SU-DHL-6 (cell line): ENCODE results near the gene MYH8.

Experiments used
- H2AFZ ChIP-seq: fragments of 200-600 bp; sonication (generic); 2 replicates; pipeline ENCODE4 v1.6.1; 2014; ENCODE audit warnings: low read depth, mild to moderate bottlenecking, moderate library complexity, mixed read lengths, antibody characterized with exemption, low read length; ENCODE audit not compliant: severe bottlenecking
- H3F3A ChIP-seq: fragments of 200-600 bp; shearing (Covaris generic); 2 replicates; pipeline ENCODE4 v1.6.0; 2016; ENCODE audit warnings: antibody characterized with exemption, mild to moderate bottlenecking; ENCODE audit not compliant: insufficient read depth
- H3K27ac ChIP-seq: fragments of 200-600 bp; sonication (generic); 2 replicates; pipeline ENCODE4 v1.5.1; 2016; ENCODE audit warnings: low read depth, mild to moderate bottlenecking, low read length, moderate library complexity, mixed read lengths
- H3K27me3 ChIP-seq: fragments of 200-600 bp; sonication (generic), shearing (Covaris generic); 2 replicates; pipeline ENCODE4 v1.6.0; 2014; ENCODE audit warnings: mild to moderate bottlenecking, low read length
- H3K36me3 ChIP-seq: fragments of 200-600 bp; sonication (generic); 2 replicates; pipeline ENCODE4 v1.6.1; 2014; ENCODE audit warnings: mild to moderate bottlenecking, low read length, mixed read lengths
- H3K4me2 ChIP-seq: fragments of 300-600, 200-600 bp; shearing (Covaris generic), sonication (generic); 2 replicates; pipeline ENCODE4 v1.6.0; 2014; ENCODE audit warnings: low read length, low read depth, mild to moderate bottlenecking; ENCODE audit not compliant: poor library complexity, severe bottlenecking
- H3K4me3 ChIP-seq: fragments of 200-600 bp; sonication (generic); 2 replicates; pipeline ENCODE4 v1.5.1; 2014; ENCODE audit warnings: antibody characterized with exemption, low read length, mild to moderate bottlenecking, mixed read lengths; ENCODE audit not compliant: insufficient read depth, poor library complexity, severe bottlenecking
- H3K79me2 ChIP-seq: fragments of 200-600 bp; sonication (generic); 2 replicates; pipeline ENCODE4 v1.6.1; 2014; ENCODE audit warnings: mild to moderate bottlenecking, low read length, moderate library complexity; ENCODE audit not compliant: insufficient read depth
- H3K9ac ChIP-seq: fragments of 200-600 bp; sonication (generic); 2 replicates; pipeline ENCODE4 v1.7.0; 2014; ENCODE audit warnings: mild to moderate bottlenecking, low read length
- H3K9me2 ChIP-seq: fragments of 200-600 bp; sonication (generic); replicated peaks from 2 replicates; pipeline ENCODE4 v1.6.1; 2014; ENCODE audit warnings: low read length; ENCODE audit not compliant: insufficient read depth
- H3K9me3 ChIP-seq: fragments of 200-600 bp; sonication (generic); 2 replicates; pipeline ENCODE4 v1.6.1; 2014; ENCODE audit warnings: low read length, mixed read lengths; ENCODE audit not compliant: insufficient read depth
- H4K20me1 ChIP-seq: fragments of 200-600 bp; sonication (generic); 2 replicates; pipeline ENCODE4 v1.6.1; 2014; ENCODE audit warnings: low read depth, mild to moderate bottlenecking, antibody characterized with exemption, low read length, moderate library complexity, mixed read lengths
- EZH2phosphoT487 ChIP-seq: fragments of 200-600 bp; sonication (generic), shearing (Covaris generic); conservative IDR thresholded peaks from 2 replicates; pipeline ENCODE4 v1.6.1; 2018; ENCODE audit warnings: mild to moderate bottlenecking, antibody characterized with exemption, low read length, moderate library complexity, mixed read lengths
- TF ChIP-seq, protein P1 (sequence below): fragments of 200-600 bp; sonication (generic); IDR thresholded peaks from one replicate; pipeline ENCODE4 v1.5.1; 2017; ENCODE audit warnings: antibody characterized with exemption, mild to moderate bottlenecking, low read length, moderate library complexity; ENCODE audit not compliant: insufficient read depth, poor library complexity, severe bottlenecking

The MYH8 gene

DNA sequence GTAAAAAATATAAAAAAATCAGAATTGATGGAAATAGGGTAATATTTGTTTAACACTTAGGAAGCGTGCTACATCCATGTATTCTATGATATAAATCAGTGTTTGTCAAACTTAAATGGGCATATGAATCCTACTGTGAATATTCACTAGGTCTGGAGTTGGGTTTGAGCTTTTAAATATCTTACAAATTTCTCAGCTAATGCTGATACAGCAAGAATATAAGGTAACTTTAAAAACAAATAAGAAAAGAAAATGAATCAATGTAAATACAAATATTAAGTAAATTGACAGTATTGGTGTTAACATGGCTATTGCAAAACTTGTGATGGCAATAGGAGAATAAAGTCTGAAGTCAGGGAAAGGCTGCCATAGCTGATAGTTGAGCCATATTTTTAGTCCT lies 52.5 kb downstream of the MYH8 start:
- Histone ChIP-seq H3K27ac (no peak overlapping the region), H3K79me2 (no peaks in the 10 kb centered on the region), H3K9me2 (no peaks in the 10 kb centered on the region), H3F3A (no peaks in the 10 kb centered on the region), H3K4me3 (no peak overlapping the region), H3K4me2 (no peak overlapping the region), H4K20me1 (no peaks in the 10 kb centered on the region), H3K9ac (no peak overlapping the region), H3K9me3 (no peaks in the 10 kb centered on the region), H3K36me3 (no peaks in the 10 kb centered on the region), H2AFZ (no peak overlapping the region), H3K27me3 (no peaks in the 10 kb centered on the region)
- no peak for TF ChIP-seq EZH2phosphoT487
- TF ChIP-seq, protein P1, sequence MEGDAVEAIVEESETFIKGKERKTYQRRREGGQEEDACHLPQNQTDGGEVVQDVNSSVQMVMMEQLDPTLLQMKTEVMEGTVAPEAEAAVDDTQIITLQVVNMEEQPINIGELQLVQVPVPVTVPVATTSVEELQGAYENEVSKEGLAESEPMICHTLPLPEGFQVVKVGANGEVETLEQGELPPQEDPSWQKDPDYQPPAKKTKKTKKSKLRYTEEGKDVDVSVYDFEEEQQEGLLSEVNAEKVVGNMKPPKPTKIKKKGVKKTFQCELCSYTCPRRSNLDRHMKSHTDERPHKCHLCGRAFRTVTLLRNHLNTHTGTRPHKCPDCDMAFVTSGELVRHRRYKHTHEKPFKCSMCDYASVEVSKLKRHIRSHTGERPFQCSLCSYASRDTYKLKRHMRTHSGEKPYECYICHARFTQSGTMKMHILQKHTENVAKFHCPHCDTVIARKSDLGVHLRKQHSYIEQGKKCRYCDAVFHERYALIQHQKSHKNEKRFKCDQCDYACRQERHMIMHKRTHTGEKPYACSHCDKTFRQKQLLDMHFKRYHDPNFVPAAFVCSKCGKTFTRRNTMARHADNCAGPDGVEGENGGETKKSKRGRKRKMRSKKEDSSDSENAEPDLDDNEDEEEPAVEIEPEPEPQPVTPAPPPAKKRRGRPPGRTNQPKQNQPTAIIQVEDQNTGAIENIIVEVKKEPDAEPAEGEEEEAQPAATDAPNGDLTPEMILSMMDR = no peak

DNA sequence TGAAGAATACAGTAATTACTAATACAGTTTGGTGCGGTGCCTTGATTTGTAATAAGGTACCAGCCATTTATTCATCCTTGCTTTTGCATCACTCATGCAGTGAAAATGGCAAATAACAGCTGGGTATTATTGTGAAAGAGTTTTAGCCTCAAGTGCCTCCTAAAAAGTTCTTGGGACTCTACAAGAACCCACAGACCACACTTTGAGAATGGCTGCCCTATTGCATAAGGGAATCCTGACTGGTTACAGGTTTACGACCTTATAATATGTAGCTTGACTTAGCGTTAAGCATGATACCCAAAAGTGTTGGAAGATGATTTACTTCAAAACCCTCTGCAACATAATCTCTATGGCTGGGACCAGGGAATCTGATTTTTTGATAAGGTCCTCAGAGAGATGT lies 53.2 kb downstream of the MYH8 start:
- no peak overlapping the region for H3K4me2 ChIP-seq
- H3K9me2 ChIP-seq = no peaks in the 10 kb centered on the region
- TF ChIP-seq EZH2phosphoT487 = no peak
- TF ChIP-seq, protein P1 = no peak
- no peak overlapping the region for H3K27ac ChIP-seq
- no peaks in the 10 kb centered on the region for H4K20me1 ChIP-seq
- no peaks in the 10 kb centered on the region for H3K79me2 ChIP-seq
- H3K9me3 ChIP-seq = no peaks in the 10 kb centered on the region
- H3K4me3 ChIP-seq = no peak overlapping the region
- H3K9ac ChIP-seq = no peak overlapping the region
- H3K36me3 ChIP-seq = no peaks in the 10 kb centered on the region
- no peak overlapping the region for H2AFZ ChIP-seq
- no peaks in the 10 kb centered on the region for H3F3A ChIP-seq
- no peaks in the 10 kb centered on the region for H3K27me3 ChIP-seq

DNA sequence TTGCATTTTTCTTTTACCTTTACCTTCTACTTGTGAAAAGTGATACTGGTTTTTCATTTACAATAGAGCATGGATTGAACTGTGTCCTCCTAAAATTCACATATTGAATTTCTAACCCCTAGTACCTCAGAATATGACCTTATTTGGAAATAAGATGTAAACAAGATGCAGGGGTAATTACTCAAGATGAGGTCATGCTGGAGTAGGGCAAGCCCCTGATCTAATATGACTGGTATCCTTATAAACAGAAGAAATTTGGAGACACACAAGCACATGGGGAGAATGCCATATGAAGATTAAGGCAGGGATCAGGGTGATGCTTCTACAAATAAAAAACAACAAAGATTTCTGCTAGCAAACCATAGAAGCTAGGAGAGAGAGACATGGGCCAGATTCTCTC lies 61.2 kb downstream of the MYH8 start:
- Histone ChIP-seq H3K36me3 (no peaks in the 10 kb centered on the region), H4K20me1 (no peaks in the 10 kb centered on the region), H2AFZ (no peak overlapping the region), H3K4me2 (no peak overlapping the region), H3K9ac (no peak overlapping the region), H3K9me3 (no peaks in the 10 kb centered on the region), H3K27ac (no peak overlapping the region), H3K27me3 (no peaks in the 10 kb centered on the region), H3K79me2 (no peaks in the 10 kb centered on the region), H3F3A (no peaks in the 10 kb centered on the region), H3K4me3 (no peak overlapping the region), H3K9me2 (no peaks in the 10 kb centered on the region)
- no peak for TF ChIP-seq EZH2phosphoT487
- TF ChIP-seq, protein P1 = no peak
